HG02763 (cell line): ENCODE measurements around the gene NFE2L1.

Experiments used
- ATAC-seq: cut with Tn5 transposase; IDR thresholded peaks from one replicate; pipeline ENCODE4 v1.9.1; 2021; ENCODE audit warnings: mild to moderate bottlenecking, moderate library complexity; ENCODE audit not compliant: unreplicated experiment

NFE2L1 gene

GRCh38 chr17:48107137-48108055 lies 59.2 kb downstream of the NFE2L1 start, which contains the start of gene SNX11:
Gene SNX11, plus strand, starts transcription at chr17:48107766. Its CDS starts 4,278 bp downstream, at chr17:48112044.
- ATAC-seq: peak; percentile 82

GRCh38 chr17:48110761-48111160 lies 62.6 kb downstream of the NFE2L1 start:
- ATAC-seq: no peak
